ENCODE data around the gene AP5B1.

DNA sequence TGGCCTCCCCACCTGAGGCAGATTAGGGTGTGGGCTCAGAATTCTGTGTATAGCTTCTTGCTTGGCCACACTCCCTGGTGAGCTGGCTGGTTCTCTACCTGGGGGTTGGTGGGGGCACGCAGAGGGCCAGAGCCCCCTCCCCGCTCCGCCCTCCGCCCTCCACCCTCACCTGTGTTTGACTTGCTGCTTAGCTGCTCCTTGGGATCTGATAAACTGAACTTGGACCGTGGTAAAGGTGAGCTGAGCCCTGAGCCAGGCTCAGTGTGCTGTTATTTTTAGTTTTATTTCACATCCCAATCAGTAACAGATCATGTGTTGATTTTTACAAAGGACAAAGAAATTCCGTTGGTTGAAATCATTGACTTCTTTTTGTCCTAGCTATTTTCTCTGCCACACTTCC, 8.0 kb upstream of the AP5B1 start:
- TF ChIP-seq CTCF (IDR thresholded peaks at IDR 0.05; ENCODE audit: low read length) (no peak), EZH2 (IDR thresholded peaks at IDR 0.05; ENCODE audit: borderline replicate concordance, low read length) (no peak)

Data from OCI-LY1 (cell line).